Renal cortical epithelial cell (primary cell): ENCODE data around the gene NF1. TPM values are rescaled to one million over a fixed set of nuclear protein-coding genes. Genes with fewer than 3 reads are reported as not detected.
A peak's percentile ranks its signal among the peaks of the same experiment; 100 is the strongest.
"Not testable (repeated sequence)": the region's sequence is repeated elsewhere in the genome, so short reads cannot be mapped to it uniquely, and the experiment has no call there.

ENCODE experiments used
- DNase-seq: peaks from one replicate; pipeline ENCODE4 v3.0.0-alpha.2; 2011; ENCODE audit warnings: low read depth
- total RNA-seq: library from RNA; depleted of rRNA; stranded (reverse); fragments of >200 nt; gene quantifications from 2 replicates; pipeline ENCODE4 v1.2.3, GENCODE V29; 2014

Gene NF1
- total RNA-seq, 1 donor from 2014 or later: 121 TPM

- no peak for DNase-seq
Measured at GRCh38 chr17:31295489-31295871, 200.7 kb downstream of the NF1 start.

- DNase-seq: no peak
Measured at GRCh38 chr17:31296142-31296541, 201.4 kb downstream of the NF1 start.

- no peak for DNase-seq
Measured at GRCh38 chr17:31297090-31297489, 202.3 kb downstream of the NF1 start, which contains the start of gene OMG. Gene OMG, minus strand, starts transcription at chr17:31297239. Its CDS starts 908 bp downstream, at chr17:31296331.

- peak; percentile 33 for DNase-seq
Measured at GRCh38 chr17:31299624-31300023, 204.8 kb downstream of the NF1 start.

GRCh38 chr17:31307640-31308039, 212.9 kb downstream of the NF1 start:
- DNase-seq: no peak

- no peak for DNase-seq
Measured at GRCh38 chr17:31308372-31309334, 213.9 kb downstream of the NF1 start.

GRCh38 chr17:31309556-31309955, 214.8 kb downstream of the NF1 start:
- DNase-seq: no peak

GRCh38 chr17:31310260-31310659, 215.5 kb downstream of the NF1 start:
- no peak for DNase-seq

GRCh38 chr17:31310886-31311285, 216.1 kb downstream of the NF1 start:
- no peak for DNase-seq

GRCh38 chr17:31311526-31311925, 216.7 kb downstream of the NF1 start:
- DNase-seq: no peak

GRCh38 chr17:31312223-31312622, 217.4 kb downstream of the NF1 start:
- not testable (repeated sequence) for DNase-seq

- peak; percentile 60 for DNase-seq
Measured at GRCh38 chr17:31313982-31314781, 219.4 kb downstream of the NF1 start, which contains the start of gene EVI2B. Gene EVI2B, minus strand, starts transcription at chr17:31314054. Its CDS starts 8,445 bp downstream, at chr17:31305609.

GRCh38 chr17:31314782-31315100, 220.0 kb downstream of the NF1 start:
- DNase-seq: no peak

GRCh38 chr17:31318298-31318801, 223.6 kb downstream of the NF1 start:
- DNase-seq: peak; percentile 82

- no peak for DNase-seq
Measured at GRCh38 chr17:31318851-31319661, 224.3 kb downstream of the NF1 start.

- DNase-seq: no peak
Measured at GRCh38 chr17:31320241-31320640, 225.5 kb downstream of the NF1 start.

GRCh38 chr17:31320791-31321190, 226.0 kb downstream of the NF1 start:
- DNase-seq: no peak

GRCh38 chr17:31321481-31321880, 226.7 kb downstream of the NF1 start, which contains the start of gene EVI2A:
Gene EVI2A, minus strand, starts transcription at chr17:31321622. Its CDS starts 2,609 bp downstream, at chr17:31319013.
- peak; percentile 73 for DNase-seq

- no peak for DNase-seq
Measured at GRCh38 chr17:31321966-31322365, 227.2 kb downstream of the NF1 start.

- no peak for DNase-seq
Measured at GRCh38 chr17:31323551-31323950, 228.8 kb downstream of the NF1 start.

- DNase-seq: peak; percentile 95
Measured at GRCh38 chr17:31327534-31328159, 232.9 kb downstream of the NF1 start.
